CD4-positive, alpha-beta T cell treated with Interferon alpha-2 for 1 hour (primary cell): Measurements from ENCODE around the gene VAV3.

Source experiments
- DNase-seq, 2 donors: peaks; one replicate each; pipeline ENCODE4 v3.0.0-alpha.2; 2020 to 2022

The VAV3 gene

DNA sequence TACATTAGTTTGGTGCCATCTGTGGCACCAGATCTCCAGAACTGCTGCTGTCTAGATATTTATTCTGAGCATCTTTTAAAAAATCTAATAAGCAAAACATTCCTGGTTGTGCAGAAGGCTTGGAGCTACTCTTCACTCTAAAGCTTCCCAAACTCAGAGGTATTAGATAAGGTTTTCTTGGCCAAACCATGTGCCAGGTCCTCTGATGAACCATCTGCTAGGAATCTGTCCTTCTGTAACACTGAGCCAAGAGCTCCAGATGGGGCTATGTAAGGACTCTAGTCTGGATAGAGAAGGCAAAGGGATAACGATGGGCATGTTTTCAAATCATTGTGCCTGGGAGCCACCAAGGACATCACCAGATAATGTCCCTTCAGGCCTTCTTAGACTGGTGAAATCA, 413.5 kb downstream of the VAV3 start:
- DNase-seq = no peak

- DNase-seq = no peak
These were observed 414.6 kb downstream of the VAV3 start for GRCh38 chr1:107550358-107550757.

DNA sequence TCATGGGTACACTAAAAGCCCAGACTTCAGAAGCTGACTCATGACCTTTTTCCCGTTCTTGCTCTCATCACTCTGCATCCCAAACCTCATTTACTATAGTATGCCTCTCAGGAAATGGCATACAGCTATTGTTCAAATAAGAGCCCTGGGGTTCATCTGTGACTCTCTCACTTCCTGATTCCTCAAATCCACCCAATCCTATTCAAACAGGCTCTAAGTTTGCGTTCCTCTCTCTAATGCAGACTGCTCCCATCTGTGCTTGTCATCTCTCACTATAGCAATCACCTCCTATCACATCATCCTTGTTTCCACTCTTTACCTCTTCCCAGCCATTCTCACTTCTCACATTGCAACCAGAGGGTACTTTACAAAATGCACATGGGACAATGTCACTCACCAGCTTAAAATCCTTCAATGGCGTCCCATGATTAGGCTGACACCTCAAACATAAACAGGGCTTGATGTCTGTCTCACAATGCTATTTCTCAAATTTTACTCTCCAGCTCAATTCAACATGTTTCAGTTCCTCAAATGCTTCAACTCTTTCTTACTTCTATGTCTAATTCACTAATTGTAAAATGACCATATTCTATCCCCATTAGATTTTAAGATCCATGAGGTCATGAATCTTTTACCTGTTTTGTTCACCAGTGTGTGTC, 415.7 kb downstream of the VAV3 start:
- no peak for DNase-seq

- DNase-seq = no peak
These were observed 416.7 kb downstream of the VAV3 start for GRCh38 chr1:107548276-107548675.

- no peak for DNase-seq
These were observed 417.4 kb downstream of the VAV3 start for GRCh38 chr1:107547363-107548155.

- no peak for DNase-seq
These were observed 418.4 kb downstream of the VAV3 start for GRCh38 chr1:107546576-107546975.

GRCh38 chr1:107545879-107546278, 419.1 kb downstream of the VAV3 start:
- DNase-seq = no peak

- DNase-seq = no peak
These were observed 419.9 kb downstream of the VAV3 start for GRCh38 chr1:107545056-107545577.

DNA sequence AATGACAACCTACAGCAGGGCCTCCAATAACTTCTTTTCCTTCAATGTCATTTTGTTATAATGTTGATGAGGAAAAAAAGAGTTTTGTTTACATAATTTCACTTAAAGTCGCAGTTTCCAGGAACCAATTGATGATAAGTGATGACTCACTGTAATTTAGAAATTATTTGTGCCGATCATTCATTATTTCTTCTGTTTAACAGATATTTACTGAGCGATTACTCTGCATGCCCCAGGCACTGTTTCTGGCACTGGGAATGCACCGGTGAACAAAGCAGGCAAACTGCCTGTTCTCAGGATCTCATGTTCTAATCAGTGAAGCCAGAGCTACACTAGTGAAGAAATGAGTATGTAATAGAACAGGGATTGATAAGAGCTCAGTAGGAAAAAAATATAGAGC, 420.7 kb downstream of the VAV3 start:
- DNase-seq = no peak

DNA sequence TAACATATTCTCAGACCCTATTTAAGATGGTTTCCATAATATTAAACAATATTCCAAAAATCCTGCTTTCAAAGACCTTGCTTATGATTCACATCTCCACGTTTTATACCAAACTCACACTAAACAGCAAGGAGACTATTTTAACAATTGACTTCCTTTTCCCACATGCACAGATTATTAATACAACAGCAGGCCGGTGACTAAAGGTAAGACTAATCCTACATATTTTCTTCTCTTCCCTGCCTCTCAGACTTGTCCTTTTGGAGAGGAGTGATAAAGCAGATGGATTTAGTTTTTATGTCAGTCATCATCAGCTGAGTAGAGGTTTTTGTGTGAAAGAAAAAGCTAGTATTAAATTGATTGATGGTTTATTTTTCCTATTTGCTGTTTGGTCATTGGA, 423.6 kb downstream of the VAV3 start:
- no peak for DNase-seq

- DNase-seq = no peak
These were observed 426.5 kb downstream of the VAV3 start for GRCh38 chr1:107538502-107538901.

- no peak for DNase-seq
These were observed 428.7 kb downstream of the VAV3 start for GRCh38 chr1:107536266-107536665.

GRCh38 chr1:107535091-107535490, 429.9 kb downstream of the VAV3 start:
- DNase-seq = no peak

DNA sequence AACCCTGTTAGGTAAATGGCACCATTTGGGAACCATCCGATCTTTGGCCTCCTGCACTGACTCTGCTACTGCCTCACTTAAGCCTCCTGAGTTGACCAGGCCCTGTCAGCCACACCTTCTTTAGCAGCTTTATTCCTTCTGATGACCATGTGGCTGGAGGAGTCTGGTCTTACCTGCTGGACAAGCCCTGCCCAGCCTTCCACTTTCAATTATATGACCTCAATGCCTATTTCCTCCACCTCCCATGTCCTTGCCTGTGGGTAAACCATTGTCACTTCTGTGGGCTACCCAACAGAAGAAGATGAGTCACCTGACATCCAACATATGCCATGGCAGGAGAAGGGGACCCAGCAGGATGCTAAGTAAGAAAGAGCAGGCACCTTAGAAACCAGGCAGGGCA, 430.3 kb downstream of the VAV3 start:
- DNase-seq = no peak

DNA sequence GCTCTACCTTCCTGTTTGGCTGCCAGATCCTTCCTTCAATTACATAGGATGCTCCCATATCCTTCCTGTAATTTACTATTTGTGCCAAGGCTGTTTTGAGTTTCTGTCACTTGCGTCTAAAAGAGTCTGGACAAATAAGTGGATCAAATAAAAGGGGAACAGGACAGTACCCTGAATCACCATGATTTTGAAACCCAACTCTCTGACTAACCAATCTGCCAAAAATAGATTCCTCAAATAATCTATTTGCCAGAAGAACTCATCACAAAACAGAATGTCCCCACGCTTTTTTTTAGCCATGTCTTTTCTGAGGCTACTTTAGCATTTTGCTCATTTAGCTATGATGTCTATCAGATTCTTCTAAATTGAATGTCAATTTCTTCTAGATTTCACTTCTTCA, 431.5 kb downstream of the VAV3 start:
- no peak for DNase-seq

- DNase-seq = no peak
These were observed 432.7 kb downstream of the VAV3 start for GRCh38 chr1:107532318-107532717.

DNA sequence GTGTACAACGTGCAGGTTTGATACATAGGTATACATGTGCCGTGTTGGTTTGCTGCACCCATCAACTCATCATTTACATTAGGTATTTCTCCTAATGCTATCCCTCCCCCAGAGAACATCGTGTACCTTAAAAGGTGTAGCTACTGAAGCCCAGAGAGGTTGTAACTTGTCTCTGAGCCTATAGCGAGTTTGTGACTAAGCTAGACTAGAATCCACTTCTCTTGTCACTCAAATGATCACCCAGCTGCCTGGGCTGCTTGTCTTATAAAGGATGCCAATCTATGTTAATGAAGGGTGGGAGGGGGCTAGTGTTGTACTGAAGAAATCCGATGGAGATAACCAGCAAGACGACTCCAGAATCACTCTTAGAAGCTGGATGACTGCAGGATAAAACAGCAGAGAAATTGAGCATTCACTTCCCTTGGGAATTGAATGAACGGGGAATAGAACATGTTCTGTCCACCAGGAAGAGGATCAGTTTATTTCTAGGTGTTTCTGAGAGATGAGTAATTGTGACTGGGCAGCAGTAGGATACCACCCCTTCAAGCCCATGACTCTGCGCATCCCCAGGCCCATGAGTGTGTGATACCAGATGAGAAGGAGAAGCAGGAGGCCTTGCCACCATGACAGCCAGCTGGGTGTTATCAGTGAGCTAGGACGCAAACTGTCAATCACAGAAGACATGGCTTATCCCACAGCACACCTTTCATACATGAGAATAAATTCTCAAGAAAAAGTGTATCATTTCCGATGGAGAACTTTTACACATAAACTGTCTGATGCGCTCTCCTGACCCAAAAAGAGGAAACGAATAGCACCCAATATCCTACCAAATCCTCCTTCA, 433.7 kb downstream of the VAV3 start:
- no peak for DNase-seq

- no peak for DNase-seq
These were observed 434.4 kb downstream of the VAV3 start for GRCh38 chr1:107530543-107530942.

DNA sequence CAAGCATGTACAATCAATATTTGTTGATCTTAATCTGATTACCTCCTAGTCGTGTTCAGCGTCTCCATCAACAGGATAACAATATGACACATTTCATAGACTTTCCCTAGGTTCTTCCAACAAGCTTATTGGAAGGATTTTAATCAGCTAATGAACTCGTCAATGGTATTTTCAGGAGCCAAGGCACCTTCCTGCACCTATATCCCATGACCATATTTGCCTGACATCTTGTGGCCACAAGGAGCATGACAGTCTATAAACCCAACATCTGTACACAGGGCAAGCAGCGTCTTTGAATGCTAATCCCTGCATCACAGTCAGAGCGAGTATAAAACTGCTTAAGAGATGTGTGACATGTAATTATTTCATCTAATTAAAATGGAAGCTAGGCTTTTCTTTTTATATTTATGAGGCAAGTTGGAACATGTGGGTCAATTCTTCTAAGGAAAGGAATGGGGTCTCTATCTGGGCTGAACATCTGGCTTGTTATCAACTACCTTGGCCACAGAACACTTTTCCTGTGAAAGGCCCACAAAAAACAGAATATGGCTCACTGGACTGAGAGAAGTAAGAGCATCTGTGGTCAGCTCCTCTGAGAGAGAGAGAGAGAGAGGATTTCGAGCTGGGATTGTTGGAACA, 435.4 kb downstream of the VAV3 start:
- DNase-seq = peak; percentile 4 to 15

- no peak for DNase-seq
These were observed 438.3 kb downstream of the VAV3 start for GRCh38 chr1:107526524-107527198.

GRCh38 chr1:107525961-107526360, 439.0 kb downstream of the VAV3 start:
- no peak for DNase-seq

DNA sequence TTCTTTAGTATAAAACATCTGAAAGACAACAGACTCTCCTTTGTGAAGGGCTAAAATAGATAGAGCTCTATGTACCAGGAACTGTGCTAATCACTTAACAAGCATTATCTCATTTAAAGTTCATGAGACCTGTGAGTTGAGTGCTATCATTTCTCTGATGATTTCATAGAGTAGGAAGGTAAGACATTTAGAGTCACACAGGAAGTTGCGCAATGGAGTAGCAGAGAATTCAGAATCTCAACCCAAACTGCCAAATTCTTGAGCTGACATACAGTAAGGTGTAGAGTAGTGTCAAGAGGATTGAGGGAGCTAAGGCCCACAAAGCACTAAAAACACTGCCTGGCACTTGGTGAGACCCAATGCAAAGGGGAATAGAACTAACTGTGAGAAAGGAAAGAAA, 439.8 kb downstream of the VAV3 start:
- DNase-seq = no peak
